HT-29 (cell line): ENCODE data around the gene CREM. TPM values are rescaled to one million over a fixed set of nuclear protein-coding genes. Genes with fewer than 3 reads are reported as not detected.

ENCODE experiments used
- DNase-seq: peaks from one replicate; pipeline ENCODE4 v3.0.0-alpha.2; 2015; ENCODE audit warnings: low spot score
- total RNA-seq: library from RNA; depleted of rRNA; stranded (reverse); fragments of >200 nt; shearing (Covaris generic); gene quantifications from 2 replicates; pipeline ENCODE4 v1.2.3, GENCODE V29; 2014

Gene CREM
- total RNA-seq, 1 experiment from 2014 or later = 23.1 TPM

DNA sequence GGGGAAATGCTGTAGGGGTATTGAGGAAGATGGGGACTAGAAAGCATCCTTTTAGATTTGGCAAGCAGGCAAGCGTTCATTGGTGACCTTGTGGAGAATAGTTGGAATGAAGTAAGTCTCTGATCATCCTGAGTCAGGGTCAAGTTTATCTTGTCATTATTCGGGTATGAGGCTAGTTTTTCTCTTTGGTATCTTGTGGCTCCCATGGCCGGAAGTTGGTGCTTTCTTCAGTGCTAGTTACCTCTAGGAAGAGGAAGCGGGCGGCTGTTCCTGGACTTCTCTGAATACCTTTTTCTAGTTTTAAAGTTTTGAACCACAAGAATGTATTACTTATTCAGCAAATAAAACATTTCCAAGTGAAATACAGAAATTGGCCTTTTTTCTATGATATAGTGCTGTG is 9.2 kb downstream of the CREM start:
- DNase-seq = no peak

DNA sequence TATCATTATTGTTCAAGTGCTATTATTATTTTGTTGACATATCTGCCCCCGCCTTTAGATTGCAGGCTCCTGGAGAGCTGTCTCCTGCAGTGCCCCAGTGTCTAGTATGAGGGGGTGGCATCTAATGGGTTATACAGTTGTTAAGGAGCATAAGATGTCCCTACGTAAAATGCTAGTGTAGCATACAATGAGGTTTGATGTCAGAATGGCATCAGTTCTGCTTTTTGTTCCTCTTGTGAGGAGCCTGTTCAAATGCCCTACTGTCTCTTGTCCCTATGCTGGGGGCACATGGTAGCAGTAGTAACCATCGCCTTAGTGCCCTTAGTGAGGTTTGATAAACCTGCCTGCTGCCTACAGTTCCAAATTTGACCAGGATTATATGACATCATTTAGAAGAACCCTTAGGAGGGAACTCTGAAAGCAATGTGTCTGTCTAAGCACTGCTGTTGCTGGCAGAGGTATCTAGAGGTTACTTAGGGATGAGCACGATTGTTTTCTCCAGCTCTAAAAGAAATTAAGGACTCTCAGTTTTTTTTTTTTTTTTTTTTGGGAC is 9.7 kb downstream of the CREM start:
- no peak for DNase-seq

DNA sequence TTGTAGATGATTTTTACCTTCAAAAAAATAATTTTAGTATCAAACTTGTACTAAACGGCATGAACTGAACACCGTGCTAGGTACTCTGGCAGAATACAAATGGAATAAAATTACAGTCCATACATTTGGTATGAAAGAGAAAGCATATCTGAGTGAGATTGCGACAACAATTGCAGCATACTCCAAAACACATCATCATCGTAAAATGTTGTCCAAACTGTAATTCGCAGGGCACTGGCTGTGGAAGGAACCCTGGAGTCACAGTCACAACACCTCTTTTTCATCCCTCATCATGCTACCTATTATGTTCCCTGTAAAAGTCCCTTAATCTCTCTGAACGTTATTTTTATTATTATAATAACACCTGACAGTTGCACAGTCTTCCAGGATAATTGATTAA is 13.5 kb downstream of the CREM start:
- DNase-seq = no peak

DNA sequence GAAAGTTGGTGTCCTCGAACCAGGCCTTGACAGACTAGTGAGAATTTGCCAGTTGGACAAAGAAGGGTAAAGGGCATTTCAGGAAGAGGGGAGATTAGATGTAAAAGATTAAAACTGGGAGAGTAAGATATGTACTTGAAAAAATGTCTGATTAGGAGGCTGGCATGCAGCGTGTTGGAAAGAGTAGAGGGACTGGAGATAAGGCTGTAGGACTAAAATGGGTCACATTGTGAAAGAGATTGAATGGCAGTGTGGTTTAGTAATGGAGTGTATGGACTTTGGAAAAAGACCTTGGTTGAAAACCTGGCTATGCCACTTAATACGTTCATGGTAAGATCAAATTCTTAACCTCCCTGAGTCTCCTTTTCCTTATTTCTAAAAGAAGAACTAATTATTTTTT is 14.1 kb downstream of the CREM start:
- DNase-seq = no peak

DNA sequence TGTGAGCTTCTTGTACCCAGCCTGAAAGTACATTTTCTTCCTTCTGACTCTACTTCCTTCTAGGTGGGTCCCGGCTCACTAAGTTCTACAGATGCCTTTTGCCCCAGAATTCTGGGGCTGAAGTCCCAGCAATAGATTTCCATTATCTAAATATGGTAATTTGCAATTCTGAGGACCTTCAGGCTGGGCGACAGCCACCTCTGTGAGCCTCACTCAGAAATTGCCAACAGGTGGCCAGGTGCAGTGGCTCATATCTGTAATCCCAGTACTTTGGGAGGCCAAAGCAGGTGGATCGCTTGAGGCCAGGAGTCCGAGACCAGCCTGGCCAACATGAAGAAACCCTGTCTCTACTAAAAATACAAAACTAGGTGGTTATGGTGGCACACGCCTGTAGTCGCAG is 23.7 kb downstream of the CREM start:
- DNase-seq = no peak

DNA sequence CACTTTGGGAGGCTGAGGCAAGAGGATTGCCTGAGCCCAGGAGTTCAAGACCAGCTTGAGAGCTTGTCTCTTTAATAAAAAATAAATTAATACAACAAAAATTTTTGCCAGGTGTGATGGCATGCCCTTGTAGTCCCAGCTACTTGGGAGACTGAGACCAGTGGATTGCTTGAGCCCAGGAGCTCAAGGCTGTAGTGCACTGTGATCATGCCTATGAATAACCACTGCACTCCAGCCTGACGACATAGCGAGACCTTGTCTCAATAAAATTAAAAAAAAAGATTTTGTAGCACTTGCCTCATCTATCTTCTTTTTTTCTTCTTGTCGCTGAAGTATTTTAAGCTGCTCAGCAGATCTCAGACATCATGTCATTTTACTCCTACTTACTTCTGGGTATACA is 26.3 kb downstream of the CREM start:
- no peak for DNase-seq

DNA sequence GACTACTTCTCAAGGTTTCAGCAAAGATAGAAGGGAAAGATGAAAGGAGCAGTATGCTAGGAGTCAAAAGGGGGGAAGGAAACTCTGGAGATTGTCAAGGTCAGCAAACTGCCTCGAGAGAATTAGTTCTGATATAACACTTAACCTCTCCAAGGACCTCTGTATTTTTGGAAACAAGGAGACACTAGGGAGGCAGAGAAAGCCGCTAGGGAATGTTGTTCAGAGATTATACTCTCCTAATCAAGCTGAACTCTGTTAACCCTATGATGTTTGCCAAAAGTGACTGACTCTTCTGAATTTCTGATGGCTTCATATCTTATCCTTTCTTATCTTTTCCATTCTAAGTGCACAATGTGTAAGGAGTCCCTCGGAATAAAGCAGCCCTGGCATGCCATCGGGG is 27.1 kb downstream of the CREM start:
- no peak for DNase-seq

DNA sequence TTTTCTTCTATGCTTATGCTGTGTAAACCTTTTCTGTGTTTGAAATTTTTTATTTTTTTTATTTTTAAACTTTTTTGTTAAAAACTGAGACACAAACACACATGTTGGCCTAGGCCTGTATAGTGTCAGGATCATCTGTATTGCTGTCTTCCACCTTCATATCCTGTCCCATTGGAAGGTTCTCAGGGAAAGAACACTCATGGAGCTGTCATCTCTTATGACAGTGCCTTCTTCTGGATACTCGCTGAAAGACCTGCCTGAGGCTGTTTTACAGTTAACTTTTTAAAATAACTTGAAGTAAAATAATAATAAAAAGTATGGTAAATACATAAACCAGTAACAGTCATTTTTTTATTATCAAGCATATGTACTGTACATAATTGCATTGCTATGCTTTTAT is 34.1 kb downstream of the CREM start:
- DNase-seq = no peak

DNA sequence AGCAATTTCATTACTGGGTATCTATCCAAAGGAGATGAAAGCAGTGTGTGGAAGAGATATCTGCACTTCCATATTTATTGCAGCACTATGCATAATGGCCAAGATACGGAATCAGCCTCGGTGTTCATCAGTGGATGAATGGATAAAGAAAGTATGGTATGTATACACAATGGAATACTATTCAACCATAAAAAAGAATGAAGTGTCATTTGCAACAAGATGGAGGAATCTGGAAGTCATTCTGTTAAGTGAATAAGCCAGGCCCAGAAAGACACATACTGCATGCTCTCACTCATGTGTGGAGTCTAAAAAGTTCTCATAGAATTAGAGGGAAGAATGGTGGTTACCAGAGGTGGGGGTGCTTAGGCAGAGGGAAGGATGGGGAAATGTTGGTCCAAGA is 35.3 kb downstream of the CREM start:
- no peak for DNase-seq

DNA sequence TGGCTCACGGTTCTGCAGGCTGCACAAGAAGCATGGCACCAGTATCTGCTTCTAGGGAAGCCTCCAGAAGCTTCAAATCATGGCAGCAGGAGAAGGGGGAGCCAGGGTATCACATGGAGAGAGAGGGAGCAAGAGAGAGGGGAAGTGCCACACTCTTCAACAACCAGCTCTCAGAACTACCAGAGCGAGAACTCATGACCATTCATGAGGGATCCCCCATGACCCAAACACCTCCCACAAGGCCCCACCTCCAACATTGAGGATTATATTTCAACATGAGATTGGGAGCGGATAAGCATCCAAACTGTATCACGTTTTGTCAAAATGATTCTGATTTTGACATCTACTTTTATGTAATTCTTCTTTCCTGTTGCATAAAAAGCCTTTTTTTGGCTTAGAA is 38.5 kb downstream of the CREM start:
- no peak for DNase-seq

DNA sequence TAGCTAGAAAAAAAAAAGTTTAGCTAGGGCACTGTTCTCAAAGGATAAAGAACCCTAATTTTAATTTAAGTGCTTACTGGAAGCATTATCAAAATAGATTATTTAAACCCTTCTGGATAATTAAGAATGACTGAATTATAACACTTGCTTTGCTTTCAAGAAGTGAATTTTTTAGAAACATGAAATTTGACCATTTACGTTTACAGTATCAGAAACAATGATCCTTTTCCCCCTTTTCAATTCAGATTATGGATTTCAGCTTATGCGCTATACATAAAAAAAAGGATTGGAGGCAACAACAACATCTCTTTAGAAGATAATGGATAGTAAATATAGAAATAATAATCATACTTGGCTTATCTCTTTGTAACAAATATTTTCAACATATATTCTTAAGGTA is 39.2 kb downstream of the CREM start:
- DNase-seq = no peak

DNA sequence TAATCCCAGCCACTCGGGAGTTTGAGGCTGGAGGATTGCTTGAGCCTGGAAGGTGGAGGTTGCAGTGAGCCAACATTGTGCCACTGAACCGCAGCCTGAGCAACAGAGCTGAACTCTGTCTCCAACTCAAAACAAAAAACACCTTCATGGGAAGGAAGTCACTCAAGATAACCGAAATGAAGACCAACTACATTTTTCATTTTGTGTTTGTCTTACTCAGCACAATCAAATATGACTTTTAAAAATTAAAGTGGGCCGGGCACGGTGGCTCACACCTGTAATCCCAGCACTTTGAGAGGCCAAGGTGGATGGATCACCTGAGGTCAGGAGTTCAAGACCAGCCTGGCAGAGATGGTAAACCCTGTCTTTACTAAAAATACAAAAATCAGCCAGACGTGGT is 40.0 kb downstream of the CREM start:
- DNase-seq = no peak

DNA sequence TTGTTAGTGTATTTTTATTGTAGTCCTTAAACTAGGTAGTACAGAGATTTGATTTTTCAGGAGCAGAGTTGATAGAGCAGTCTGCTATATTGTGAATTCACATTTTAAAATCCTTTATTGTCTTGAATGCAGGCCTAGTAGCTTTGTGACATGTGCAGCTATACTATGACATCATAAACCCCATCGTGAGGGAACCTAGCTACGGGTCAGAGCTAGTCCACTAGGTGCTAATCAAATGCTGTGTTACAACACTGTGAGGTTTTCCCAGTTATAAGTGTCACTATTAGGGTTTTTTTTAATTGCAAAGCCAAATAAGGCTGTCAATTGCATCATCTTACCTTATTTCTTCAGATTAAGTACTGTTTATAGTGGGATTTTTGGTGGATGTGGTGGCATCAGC is 40.7 kb downstream of the CREM start:
- DNase-seq = no peak

DNA sequence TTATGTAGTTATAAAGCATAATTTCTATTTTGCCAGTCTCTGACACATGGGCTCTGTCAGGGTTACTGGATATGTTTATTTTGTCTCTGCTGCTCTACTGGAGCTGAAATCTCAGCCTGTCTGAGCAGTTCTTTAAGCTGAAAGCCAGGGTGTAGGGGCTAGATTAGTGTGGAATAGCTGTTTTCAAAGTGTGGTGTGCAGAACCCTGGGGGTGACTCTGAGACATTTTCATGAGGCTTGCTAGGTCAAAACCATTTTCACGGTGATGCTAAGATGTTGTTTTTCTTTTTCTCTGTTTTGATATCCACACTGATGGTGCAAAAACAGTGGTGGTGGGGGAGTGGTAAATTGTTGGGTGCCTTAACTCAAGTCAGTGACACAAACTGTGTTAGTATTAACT is 45.5 kb downstream of the CREM start:
- DNase-seq = no peak

DNA sequence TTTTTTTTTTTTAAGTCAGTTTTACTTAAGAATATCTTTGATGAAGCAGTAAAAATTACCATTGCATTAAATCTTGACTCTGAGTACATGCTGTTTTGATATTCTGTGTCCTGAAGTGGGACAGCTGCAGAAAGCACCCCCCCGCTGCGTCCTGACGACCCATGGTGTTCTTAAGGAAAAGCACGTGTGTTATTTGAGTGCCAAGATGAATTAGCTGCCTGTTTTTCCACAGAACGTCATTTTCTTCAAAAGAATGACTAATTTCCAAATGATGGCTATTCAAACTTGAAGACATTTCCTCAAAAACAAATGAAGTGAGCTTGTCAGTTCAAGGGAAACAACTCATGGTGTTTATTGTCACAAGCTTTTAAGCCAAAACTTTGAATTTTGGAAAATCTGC is 45.9 kb downstream of the CREM start:
- DNase-seq = no peak

DNA sequence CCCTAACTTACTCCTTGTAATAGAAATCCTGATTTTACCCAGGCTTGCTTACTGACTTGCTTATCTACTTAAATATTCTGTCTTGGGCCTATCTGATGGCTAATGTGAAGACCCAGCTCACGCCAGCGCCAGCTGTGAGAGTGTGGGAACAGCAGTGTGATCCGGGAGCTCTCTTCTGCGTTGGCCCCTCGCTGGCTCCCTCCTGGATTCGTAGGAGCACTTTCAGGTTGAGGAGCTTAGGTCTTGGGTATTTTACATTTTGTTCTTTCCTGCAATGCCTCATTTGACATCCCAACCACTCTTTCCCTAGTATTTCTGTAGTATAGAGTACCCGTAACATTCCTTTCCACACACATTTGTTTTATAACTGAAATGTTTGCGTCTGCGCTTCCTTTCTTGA is 51.7 kb downstream of the CREM start:
- no peak for DNase-seq

DNA sequence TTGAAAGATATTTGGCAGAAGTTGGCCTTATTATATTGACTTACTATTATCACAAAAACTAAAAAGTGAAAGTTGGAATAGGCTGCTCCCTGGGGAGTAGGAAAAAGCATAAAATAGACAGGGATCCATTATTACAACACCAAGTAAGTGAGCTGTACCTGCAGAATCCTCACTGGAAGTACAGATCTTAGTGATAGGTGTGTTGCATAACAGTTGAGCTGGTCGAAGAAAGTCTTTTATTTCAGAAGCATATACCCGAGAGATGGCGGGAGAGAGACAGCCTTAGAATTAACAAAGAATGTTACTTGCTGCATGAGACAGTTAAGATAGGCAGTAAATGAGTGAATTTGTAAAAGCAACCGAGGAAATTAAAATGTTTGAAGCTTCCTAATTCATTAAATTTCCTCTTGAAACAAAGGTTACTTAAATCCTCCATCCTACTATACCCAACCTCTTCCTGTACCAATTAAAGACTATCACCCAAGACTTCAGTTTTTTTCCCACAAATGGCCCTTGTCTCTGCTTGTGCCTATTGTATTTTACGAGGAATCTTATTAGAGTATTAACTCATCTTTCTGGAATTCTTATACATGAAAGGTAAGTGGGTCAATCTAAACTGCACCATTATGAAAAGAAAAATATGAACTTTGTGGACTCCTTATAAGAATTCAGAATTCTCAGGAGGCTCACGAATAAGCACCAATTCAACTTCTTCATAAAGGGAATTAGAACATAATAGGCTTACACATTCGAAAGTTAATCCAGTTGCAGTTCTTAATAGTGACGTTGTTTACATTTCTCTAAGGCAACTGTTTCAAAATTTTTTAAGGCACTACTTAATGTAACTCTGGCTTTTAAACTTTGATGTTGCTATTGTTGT is 56.2 kb downstream of the CREM start:
- no peak for DNase-seq

DNA sequence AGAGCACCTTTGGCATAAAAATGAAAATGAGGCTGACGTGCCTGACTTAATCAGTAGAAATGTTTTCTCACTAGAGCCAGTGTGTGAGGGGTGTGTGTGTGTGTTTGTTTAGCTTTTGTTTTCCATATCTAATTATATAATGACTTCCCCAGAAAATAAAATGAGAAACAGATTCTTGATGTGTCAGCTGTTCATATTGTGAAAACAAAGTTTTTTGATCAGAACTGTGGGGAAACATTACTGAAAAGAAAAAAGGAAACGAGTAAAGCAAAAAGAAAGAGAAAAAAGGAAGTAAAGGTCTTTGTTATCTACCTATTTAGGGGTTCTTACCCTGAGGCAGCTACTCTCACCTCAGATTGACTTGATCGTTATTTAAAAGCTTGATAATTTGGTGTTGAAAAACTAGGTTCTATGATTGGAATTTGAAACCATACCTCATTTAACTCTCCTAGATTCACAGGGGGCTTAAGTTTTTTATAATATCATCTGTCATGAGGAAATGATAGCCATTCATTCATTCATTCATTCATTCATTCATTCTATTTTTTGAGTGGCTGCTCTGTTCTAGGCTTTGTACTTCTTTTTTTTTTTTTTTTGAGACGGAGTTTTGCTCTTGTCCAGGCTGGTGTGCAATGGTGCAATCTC is 58.0 kb downstream of the CREM start:
- no peak for DNase-seq

DNA sequence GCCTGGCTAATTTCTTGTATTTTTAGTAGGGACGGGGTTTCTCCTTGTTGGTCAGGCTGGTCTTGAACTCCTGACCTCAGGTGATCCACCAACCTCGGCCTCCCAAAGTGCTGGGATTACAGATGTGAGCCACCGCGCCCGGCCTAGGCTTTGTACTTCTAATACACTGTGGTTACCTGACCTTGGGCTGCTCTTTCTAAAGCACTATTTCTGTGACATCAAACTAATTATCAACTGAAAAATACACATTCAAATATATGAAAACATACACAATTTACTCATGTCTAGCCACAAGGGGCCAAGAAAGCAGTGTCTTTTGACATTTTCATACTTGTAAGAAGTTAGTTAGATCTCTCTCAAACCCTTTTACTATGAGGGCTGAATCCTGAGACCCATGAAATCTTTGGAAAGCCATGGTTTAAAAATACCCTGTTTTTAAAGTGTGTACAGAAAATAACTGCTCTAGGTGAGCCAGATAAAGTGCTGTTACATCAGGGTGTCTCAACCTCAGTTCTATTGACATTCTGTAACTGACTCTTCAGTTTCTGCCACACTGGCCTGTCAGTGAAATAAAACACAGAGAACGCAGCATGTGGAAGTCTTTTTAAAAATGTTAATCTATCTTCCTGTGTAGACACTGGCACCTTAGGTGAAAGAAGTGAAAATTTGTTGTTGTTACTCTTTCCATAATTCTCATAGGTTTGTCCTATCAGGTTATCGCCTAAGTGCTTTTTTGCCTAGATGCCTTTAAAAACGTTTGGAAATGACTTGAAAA is 58.8 kb downstream of the CREM start:
- no peak for DNase-seq

DNA sequence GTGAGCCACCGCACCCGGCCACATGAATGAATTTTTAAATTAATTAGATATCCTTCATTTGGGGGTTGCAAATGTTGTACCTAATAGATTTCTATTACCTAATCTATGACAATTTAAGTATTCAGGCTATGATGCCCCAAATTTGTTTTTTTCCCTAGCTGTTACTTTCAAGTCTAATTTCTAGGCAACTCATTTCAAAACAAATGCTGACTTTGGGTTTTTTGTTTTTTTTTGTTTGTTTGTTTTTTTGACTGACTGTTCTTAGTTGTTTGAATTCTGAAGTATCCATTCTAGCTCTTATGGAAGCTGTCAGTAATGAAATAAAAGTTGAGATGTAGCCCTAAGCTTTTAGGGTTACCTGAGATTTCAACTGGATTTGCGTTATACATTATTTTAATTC is 62.3 kb downstream of the CREM start:
- no peak for DNase-seq

DNA sequence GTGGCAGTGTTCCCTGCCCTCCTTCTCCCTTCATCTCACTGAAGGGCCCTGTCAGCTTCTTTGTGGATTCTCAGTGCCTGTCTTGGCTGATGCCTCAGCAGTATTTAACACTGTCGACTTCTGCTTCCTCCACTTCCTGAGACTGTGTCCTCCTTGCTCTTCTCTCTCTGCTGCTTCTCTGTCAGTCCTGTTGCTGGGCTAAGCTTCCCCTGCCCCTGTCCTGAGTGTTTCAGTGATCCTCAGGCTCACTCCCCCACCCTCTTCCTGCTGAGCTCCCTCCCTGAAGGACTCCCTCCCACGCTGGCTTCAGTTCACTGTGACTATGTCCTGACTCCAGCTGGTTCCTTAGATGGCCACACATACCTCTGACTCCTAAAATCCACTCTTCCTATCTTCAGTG is 64.9 kb downstream of the CREM start:
- no peak for DNase-seq

DNA sequence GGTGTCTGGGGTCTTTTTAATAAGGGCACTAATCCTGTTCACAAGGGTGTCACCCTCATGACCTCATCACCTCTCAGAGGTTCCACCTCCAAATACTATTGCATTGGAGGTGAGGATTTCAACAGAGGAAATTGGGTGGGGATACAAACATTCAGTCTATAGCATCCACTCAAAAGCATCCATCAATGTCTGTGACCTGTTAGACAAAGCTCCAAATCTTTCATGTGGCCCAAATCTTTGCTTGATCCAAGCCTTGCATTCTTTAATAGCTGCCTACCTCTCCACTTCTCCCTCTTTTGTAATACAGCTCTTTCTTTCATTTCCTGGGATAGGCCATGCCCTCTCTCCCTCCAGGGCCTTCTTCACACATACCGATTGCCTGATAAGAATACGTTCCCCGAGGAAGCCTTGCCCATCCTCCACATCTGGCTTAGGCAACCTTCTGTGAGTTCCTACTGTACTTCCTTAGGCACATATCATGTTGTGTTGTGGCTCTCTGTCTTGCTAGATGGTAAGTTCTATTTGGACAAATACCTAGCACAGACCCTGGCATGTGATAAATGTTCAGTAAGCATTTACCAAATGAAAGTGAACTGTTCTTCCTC is 66.1 kb downstream of the CREM start:
- no peak for DNase-seq
